HCT116 (cell line): ENCODE data around the gene TBC1D21. TPM values are rescaled to one million over a fixed set of nuclear protein-coding genes. Genes with fewer than 3 reads are reported as not detected.

Experiments used
- ATAC-seq: fragments of 200-7000 bp; cut with Tn5 transposase; 2 replicates; pipeline ENCODE4 v1.9.1; 2020; ENCODE audit warnings: mild to moderate bottlenecking, moderate library complexity
- BruUV-seq: library from RNA; stranded (reverse); fragments of 400-500 nt; replicated peaks from 2 replicates; lab custom pipeline; 2021; lab: Mats Ljungman, UMichigan
- CTCF ChIA-PET: fragments of 300-600 bp; sonication (Branson Sonifier 250); formaldehyde crosslinking; loops from one replicate; lab custom pipeline; 2021; ENCODE audit warnings: antibody characterized with exemption; lab: Charles Lee
- POLR2A ChIA-PET: fragments of 300-600, 350-600 bp; sonication (Branson Sonifier 250); formaldehyde crosslinking; loops from one replicate; lab custom pipeline; 2021; ENCODE audit warnings: antibody characterized with exemption; lab: Charles Lee
- RAD21 ChIA-PET, 2 experiments: fragments of 300-600 bp; sonication (Branson Sonifier 250); formaldehyde crosslinking; loops; one replicate each; lab custom pipeline; 2023; ENCODE audit warnings: low total read pairs in 2 of 2; ENCODE audit not compliant: uncharacterized antibody in 2 of 2, unreplicated experiment in 2 of 2, low non-redundant PET in 1 of 2; lab: Charles Lee
- DNase-seq: peaks from one replicate; pipeline ENCODE4 v3.0.0-alpha.2; 2010; ENCODE audit warnings: low read depth, low spot score
- H2AFZ ChIP-seq: fragments of 200-600 bp; shearing (Covaris generic), sonication (generic); 2 replicates; pipeline ENCODE4 v1.6.1; 2017; ENCODE audit warnings: low read depth, mixed run types, mixed read lengths, antibody characterized with exemption, low read length; ENCODE audit not compliant: poor library complexity, severe bottlenecking
- H3K27ac ChIP-seq: 2 replicates; pipeline ENCODE4 v1.5.1; 2012; ENCODE audit warnings: low read depth, low read length
- H3K27me3 ChIP-seq: fragments of 200-600 bp; sonication (generic); 2 replicates; pipeline ENCODE4 v1.6.1; 2016; ENCODE audit warnings: mixed run types, low read length, mixed read lengths; ENCODE audit not compliant: insufficient read depth
- H3K36me3 ChIP-seq, 2 experiments: fragments of 200-500 bp in 1 of 2; fragments of 200-600 bp in 1 of 2; sonication (Bioruptor generic) in 1 of 2; sonication (generic) in 1 of 2; 2 replicates each; pipeline versions ENCODE4 v1.5.1 to v1.6.1; 2014 to 2016; ENCODE audit warnings: low read length in 2 of 2, inconsistent platforms in 1 of 2, mixed read lengths in 1 of 2, mixed run types in 1 of 2; ENCODE audit not compliant: insufficient read depth in 2 of 2, control insufficient read depth in 1 of 2
- H3K4me1 ChIP-seq, 2 experiments: fragments of 200-600 bp in 1 of 2; sonication (generic) in 1 of 2; 2 replicates each; pipeline versions ENCODE4 v1.5.1 to v1.6.1; 2012 to 2017; ENCODE audit warnings: low read length in 2 of 2, inconsistent platforms in 1 of 2, mild to moderate bottlenecking in 1 of 2, mixed read lengths in 1 of 2, mixed run types in 1 of 2, moderate library complexity in 1 of 2; ENCODE audit not compliant: insufficient read depth in 2 of 2, control insufficient read depth in 1 of 2
- H3K4me2 ChIP-seq: fragments of 200-600 bp; sonication (generic); 2 replicates; pipeline ENCODE4 v1.6.1; 2017; ENCODE audit warnings: mixed run types, low read length, mixed read lengths
- H3K4me3 ChIP-seq, 2 experiments: fragments of 200-600 bp in 1 of 2; sonication (generic) in 1 of 2; replicated peaks in 1 of 2; 2 replicates each; pipeline ENCODE4 v1.5.1; 2011 to 2016; ENCODE audit warnings: low read length in 2 of 2, control low read depth in 1 of 2, low read depth in 1 of 2, mild to moderate bottlenecking in 1 of 2, mixed read lengths in 1 of 2, mixed run types in 1 of 2
- H3K79me2 ChIP-seq: fragments of 200-600 bp; sonication (generic); 2 replicates; pipeline ENCODE4 v1.6.1; 2017; ENCODE audit warnings: mild to moderate bottlenecking, mixed run types, low read length, moderate library complexity, mixed read lengths; ENCODE audit not compliant: insufficient read depth
- H3K9ac ChIP-seq: fragments of 200-600 bp; sonication (generic); 2 replicates; pipeline ENCODE4 v1.6.1; 2016; ENCODE audit warnings: low read length, mixed read lengths
- H3K9me2 ChIP-seq: fragments of 200-600 bp; sonication (generic), shearing (Covaris generic); 2 replicates; pipeline ENCODE4 v1.6.1; 2017; ENCODE audit warnings: mixed run types, mild to moderate bottlenecking, moderate library complexity; ENCODE audit not compliant: insufficient read depth
- H3K9me3 ChIP-seq, 2 experiments: fragments of 200-500 bp in 1 of 2; fragments of 200-600 bp in 1 of 2; sonication (Bioruptor generic) in 1 of 2; sonication (generic) in 1 of 2; 2 replicates each; pipeline ENCODE4 v1.6.1; 2014 to 2017; ENCODE audit warnings: low read length in 2 of 2, mixed read lengths in 2 of 2, inconsistent platforms in 1 of 2, low read depth in 1 of 2, mild to moderate bottlenecking in 1 of 2, mixed run types in 1 of 2, moderate library complexity in 1 of 2; ENCODE audit not compliant: control insufficient read depth in 1 of 2, insufficient read depth in 1 of 2
- H4K20me1 ChIP-seq: fragments of 200-600 bp; sonication (generic), shearing (Covaris generic); 2 replicates; pipeline ENCODE4 v1.6.1; 2017; ENCODE audit warnings: mixed run types, mild to moderate bottlenecking, moderate library complexity; ENCODE audit not compliant: insufficient read depth
- EGR1 ChIP-seq: IDR thresholded peaks from 2 replicates; pipeline ENCODE4 v1.6.1; 2012; ENCODE audit warnings: low read depth
- POLR2A ChIP-seq: IDR thresholded peaks from 2 replicates; pipeline ENCODE4 v1.7.0; 2011; ENCODE audit warnings: borderline replicate concordance; ENCODE audit not compliant: insufficient read depth, insufficient read length; ENCODE audit errors: extremely low read depth
- RAD21 ChIP-seq: IDR thresholded peaks from 2 replicates; pipeline ENCODE4 v1.6.1; 2012; ENCODE audit warnings: low read depth, mild to moderate bottlenecking
- ZFX ChIP-seq: fragments of 450-650 bp; IDR thresholded peaks from 2 replicates; pipeline ENCODE4 v1.6.1; 2017
- ZNF274 ChIP-seq: fragments of 200-500 bp; sonication (Bioruptor generic); IDR thresholded peaks from 2 replicates; pipeline ENCODE4 v1.6.1; 2014; ENCODE audit warnings: mild to moderate bottlenecking, low read depth, low read length, inconsistent platforms
- intact Hi-C: fragments of 100-400 bp; cut with micrococcal nuclease; formaldehyde crosslinking; loops from 2 replicates; pipeline ENCODE4 v1.10.0; 2022
- total RNA-seq: library from RNA; stranded (reverse); gene quantifications from one replicate; pipeline ENCODE4 v1.2.1, GENCODE V29; 2021; ENCODE audit not compliant: unreplicated experiment
- TF ChIP-seq, protein P1 (sequence below), 3 experiments: fragments of 200-600 bp in 1 of 3; sonication (generic) in 1 of 3; IDR thresholded peaks in 2 of 3; conservative IDR thresholded peaks in 1 of 3; 2 replicates each; pipeline ENCODE4 v1.5.1; 2012 to 2017; ENCODE audit warnings: low read depth in 2 of 3, low read length in 2 of 3, antibody characterized with exemption in 1 of 3, borderline replicate concordance in 1 of 3, control low read depth in 1 of 3, mild to moderate bottlenecking in 1 of 3, mixed read lengths in 1 of 3, mixed run types in 1 of 3, moderate library complexity in 1 of 3; ENCODE audit not compliant: insufficient read depth in 1 of 3
- TF ChIP-seq, protein P2 (sequence below): IDR thresholded peaks from 2 replicates; pipeline ENCODE4 v1.6.1; 2012

TBC1D21 gene
- total RNA-seq, 1 experiment from 2014 or later = not detected

DNA sequence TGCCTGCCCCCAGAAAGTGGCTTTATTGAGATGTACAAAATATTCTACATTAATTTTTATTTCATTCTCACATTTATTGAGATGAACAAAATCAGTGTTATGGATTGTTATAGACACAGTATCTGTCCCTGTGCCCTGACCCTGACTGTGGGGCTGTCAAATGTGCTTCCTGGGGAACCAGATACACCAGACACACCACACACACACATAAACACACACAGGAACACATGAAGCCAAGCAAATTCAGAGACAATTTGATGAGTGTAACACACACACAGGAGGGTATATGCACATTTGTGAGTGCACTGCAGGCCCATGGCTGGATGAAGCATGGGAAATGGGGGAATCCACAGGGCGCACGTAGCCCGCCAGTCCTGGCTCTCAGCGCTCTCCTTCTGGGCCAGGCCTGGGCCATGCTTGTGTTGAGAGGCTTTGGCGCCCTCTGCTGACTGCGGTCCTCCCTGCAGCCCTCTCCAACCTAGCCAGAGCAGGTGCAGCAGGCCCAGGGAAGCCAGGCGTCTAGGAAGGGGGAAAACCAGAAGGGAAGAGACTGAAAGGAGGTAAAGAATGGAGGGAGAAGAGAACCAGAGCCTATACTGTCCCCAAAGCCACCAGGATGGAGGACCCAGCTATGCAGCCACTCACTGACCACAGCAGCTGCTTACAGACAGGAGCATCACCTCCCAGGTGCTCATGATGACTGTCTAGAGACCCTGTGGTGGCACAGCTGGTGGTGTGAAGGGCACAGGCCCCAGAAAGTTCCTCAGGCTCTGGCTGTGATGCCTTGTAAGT is 34.9 kb downstream of the TBC1D21 start:
- no peak overlapping the region for H3K4me3 ChIP-seq
- no peaks in the 10 kb centered on the region for H3K4me1 ChIP-seq
- no peaks in the 10 kb centered on the region for H3K36me3 ChIP-seq
- DNase-seq (peak; percentile 32), ATAC-seq (peak; percentile 100)
- BruUV-seq = no TSS peak
- H3K79me2 ChIP-seq = no peaks in the 10 kb centered on the region
- CTCF ChIA-PET = interaction anchor here (1.2 to 3.4 kb wide), 6 partner anchors 11 to 203 kb away, joined by 3 to 30 read pairs (median 6); partner anchors contain the start of gene TBC1D21
- RAD21 ChIA-PET = no interaction called here
- no peak overlapping the region for H3K9ac ChIP-seq
- H4K20me1 ChIP-seq = no peaks in the 10 kb centered on the region
- POLR2A ChIA-PET = no interaction called here
- no peaks in the 10 kb centered on the region for H3K9me3 ChIP-seq
- no peak overlapping the region for H3K4me2 ChIP-seq
- H2AFZ ChIP-seq = no peak overlapping the region
- H3K9me2 ChIP-seq = no peaks in the 10 kb centered on the region
- H3K27me3 ChIP-seq = no peaks in the 10 kb centered on the region
- TF ChIP-seq RAD21 = peak; percentile 82
- TF ChIP-seq, protein P1, sequence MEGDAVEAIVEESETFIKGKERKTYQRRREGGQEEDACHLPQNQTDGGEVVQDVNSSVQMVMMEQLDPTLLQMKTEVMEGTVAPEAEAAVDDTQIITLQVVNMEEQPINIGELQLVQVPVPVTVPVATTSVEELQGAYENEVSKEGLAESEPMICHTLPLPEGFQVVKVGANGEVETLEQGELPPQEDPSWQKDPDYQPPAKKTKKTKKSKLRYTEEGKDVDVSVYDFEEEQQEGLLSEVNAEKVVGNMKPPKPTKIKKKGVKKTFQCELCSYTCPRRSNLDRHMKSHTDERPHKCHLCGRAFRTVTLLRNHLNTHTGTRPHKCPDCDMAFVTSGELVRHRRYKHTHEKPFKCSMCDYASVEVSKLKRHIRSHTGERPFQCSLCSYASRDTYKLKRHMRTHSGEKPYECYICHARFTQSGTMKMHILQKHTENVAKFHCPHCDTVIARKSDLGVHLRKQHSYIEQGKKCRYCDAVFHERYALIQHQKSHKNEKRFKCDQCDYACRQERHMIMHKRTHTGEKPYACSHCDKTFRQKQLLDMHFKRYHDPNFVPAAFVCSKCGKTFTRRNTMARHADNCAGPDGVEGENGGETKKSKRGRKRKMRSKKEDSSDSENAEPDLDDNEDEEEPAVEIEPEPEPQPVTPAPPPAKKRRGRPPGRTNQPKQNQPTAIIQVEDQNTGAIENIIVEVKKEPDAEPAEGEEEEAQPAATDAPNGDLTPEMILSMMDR (IDR thresholded peaks at IDR 0.05 in 2 of 3, conservative IDR thresholded peaks at IDR 0.05 in 1 of 3; ENCODE audit: borderline replicate concordance in 1 of 3, insufficient read depth in 1 of 3, low read depth in 2 of 3, low read length in 2 of 3) = peak; percentile 78 to 95 (median 94)
- TF ChIP-seq POLR2A = no peak
- TF ChIP-seq, all 23 proteins: peak for 2
- H3K27ac ChIP-seq = no peak overlapping the region
- intact Hi-C loops = loop anchor here (1.0 to 5.0 kb wide), 3 partner anchors 34 to 624 kb away; no protein-coding TSS in a partner anchor

- ATAC-seq = no peak
- POLR2A ChIA-PET = no interaction called here
Observed at GRCh38 chr15:73908822-73909122, 35.4 kb downstream of the TBC1D21 start.

More at GRCh38 chr15:73908822-73909122, 35.4 kb downstream of the TBC1D21 start:
- H3K36me3 ChIP-seq = no peaks in the 10 kb centered on the region
- TF ChIP-seq ZNF274 = no peak
- TF ChIP-seq, protein P2, sequence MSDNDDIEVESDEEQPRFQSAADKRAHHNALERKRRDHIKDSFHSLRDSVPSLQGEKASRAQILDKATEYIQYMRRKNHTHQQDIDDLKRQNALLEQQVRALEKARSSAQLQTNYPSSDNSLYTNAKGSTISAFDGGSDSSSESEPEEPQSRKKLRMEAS = no peak
- no peak for TF ChIP-seq EGR1
- no peak for TF ChIP-seq ZFX
- no peak overlapping the region for H2AFZ ChIP-seq
- no peak overlapping the region for H3K4me2 ChIP-seq
- ChIA-PET RAD21 (no interaction called here), CTCF (interaction anchor here (1.2 to 1.7 kb wide), 4 partner anchors 12 to 35 kb away, joined by 3 to 12 read pairs (median 4); no protein-coding TSS in a partner anchor)
- no TSS peak for BruUV-seq
- no peaks in the 10 kb centered on the region for H3K79me2 ChIP-seq
- no peak overlapping the region for H3K27ac ChIP-seq
- H3K27me3 ChIP-seq = no peaks in the 10 kb centered on the region
- no peak for DNase-seq
- H3K9ac ChIP-seq = no peak overlapping the region
- H3K9me2 ChIP-seq = no peaks in the 10 kb centered on the region
- H4K20me1 ChIP-seq = no peaks in the 10 kb centered on the region
- no peaks in the 10 kb centered on the region for H3K4me1 ChIP-seq
- no peak overlapping the region for H3K4me3 ChIP-seq
- intact Hi-C loops = loop anchor here (1.0 to 5.0 kb wide), 3 partner anchors 34 to 624 kb away; no protein-coding TSS in a partner anchor
- no peaks in the 10 kb centered on the region for H3K9me3 ChIP-seq
